ENCODE results near the gene SINHCAF.

DNA sequence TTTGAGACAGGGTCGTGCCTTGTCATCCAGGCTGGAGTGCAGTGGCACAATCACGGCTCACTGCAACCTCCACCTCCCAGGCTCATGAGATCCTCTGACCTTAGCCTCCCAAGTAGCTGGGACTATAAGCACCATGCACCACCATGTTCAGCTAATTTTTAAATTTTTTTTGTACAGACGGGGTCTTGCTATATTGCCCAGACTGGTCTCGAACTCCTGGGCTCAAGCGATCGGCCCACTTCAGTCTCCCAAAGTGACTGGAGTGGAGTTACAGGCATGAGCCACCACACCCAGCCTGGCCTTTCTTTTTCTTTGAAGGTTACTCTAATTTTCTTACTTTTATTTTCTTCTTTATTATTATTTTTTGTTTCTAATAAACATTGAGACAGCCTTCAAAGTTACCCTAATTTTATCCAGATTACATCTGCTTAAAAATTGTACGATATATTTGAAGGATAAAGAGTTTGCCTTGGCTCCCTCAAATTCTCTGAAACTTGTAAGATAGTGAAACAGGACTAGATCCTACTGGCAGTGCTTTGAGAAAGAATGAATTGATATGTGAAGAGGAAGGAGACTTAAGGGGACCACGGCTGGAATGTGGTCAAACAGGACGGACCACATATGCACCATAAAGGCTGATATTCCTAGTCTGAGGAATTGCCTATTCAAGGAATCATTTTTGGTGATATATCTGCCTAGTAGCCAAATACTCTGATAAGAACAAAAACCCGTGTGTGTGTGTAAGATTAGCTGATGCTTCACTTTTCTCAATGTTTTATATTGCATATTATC is 14.1 kb upstream of the SINHCAF start:
- TF ChIP-seq GATA2 (IDR thresholded peaks at IDR 0.05; ENCODE audit: low read depth, low read length) (no peak), GATA3 (IDR thresholded peaks at IDR 0.05; ENCODE audit: low read depth, low read length) (no peak)

All from SH-SY5Y (cell line).